Activated CD8-positive, alpha-beta T cell treated with anti-CD3 and anti-CD28 coated beads for 36 hours (primary cell): Measurements from ENCODE around the gene OBI1. TPM values are rescaled to one million over a fixed set of nuclear protein-coding genes. Genes with fewer than 3 reads are reported as not detected.

ENCODE experiments used
- ATAC-seq: fragments of 200-7000 bp; cut with Tn5 transposase; one replicate; pipeline ENCODE4 v1.10.0; 2021; ENCODE audit warnings: mild to moderate bottlenecking, moderate library complexity
- CTCF ChIA-PET: fragments of 350-600 bp; sonication (Branson Sonifier 250); formaldehyde crosslinking; loops from one replicate; lab custom pipeline; 2021; ENCODE audit warnings: antibody characterized with exemption; lab: Charles Lee
- POLR2A ChIA-PET: fragments of 350-600 bp; sonication (Branson Sonifier 250); formaldehyde crosslinking; loops from one replicate; lab custom pipeline; 2021; ENCODE audit warnings: antibody characterized with exemption; lab: Charles Lee
- DNase-seq: peaks from one replicate; pipeline ENCODE4 v3.0.0-alpha.2; 2020
- H3K27ac Mint-ChIP-seq: one replicate; pipeline ENCODE4 v1.8.0; 2021; ENCODE audit warnings: mild to moderate bottlenecking, mixed read lengths
- H3K27me3 Mint-ChIP-seq: one replicate; pipeline ENCODE4 v1.8.0; 2021; ENCODE audit warnings: mixed read lengths
- H3K36me3 Mint-ChIP-seq: one replicate; pipeline ENCODE4 v1.8.0; 2021; ENCODE audit warnings: low read depth, mixed read lengths
- H3K4me1 Mint-ChIP-seq: one replicate; pipeline ENCODE4 v1.8.0; 2021; ENCODE audit warnings: low read depth, mixed read lengths
- H3K4me3 Mint-ChIP-seq: one replicate; pipeline ENCODE4 v1.8.0; 2021; ENCODE audit warnings: mild to moderate bottlenecking, moderate library complexity, mixed read lengths
- H3K9me3 Mint-ChIP-seq: one replicate; pipeline ENCODE4 v1.8.0; 2021; ENCODE audit warnings: mixed read lengths
- CTCF ChIP-seq: fragments of 200-600 bp; IDR thresholded peaks from one replicate; pipeline ENCODE4 v1.8.0; 2022; ENCODE audit warnings: antibody characterized with exemption, mild to moderate bottlenecking
- intact Hi-C: fragments of 100-400 bp; cut with micrococcal nuclease; formaldehyde crosslinking; loops from one replicate; pipeline ENCODE4 v1.10.0; 2022
- total RNA-seq, 2 experiments: library from RNA; stranded (reverse); gene quantifications; one replicate each; pipeline ENCODE4 v1.2.3, GENCODE V29; 2021

Gene OBI1
- total RNA-seq, 2 experiments from 2014 or later = 17.5 to 19.1 TPM

GRCh38 chr13:78631077-78631476, 27.9 kb downstream of the OBI1 start:
- no peak overlapping the region for H3K27ac Mint-ChIP-seq
- ChIA-PET POLR2A (no interaction called here), CTCF (no interaction called here)
- no peak for TF ChIP-seq CTCF
- H3K4me3 Mint-ChIP-seq = no peak overlapping the region
- no peaks in the 10 kb centered on the region for H3K27me3 Mint-ChIP-seq
- intact Hi-C loops = no loop called here
- no peak for ATAC-seq
- peaks cover 72% of the 10 kb centered on the region for H3K36me3 Mint-ChIP-seq
- H3K9me3 Mint-ChIP-seq = no peaks in the 10 kb centered on the region
- DNase-seq = no peak
- H3K4me1 Mint-ChIP-seq = peaks cover 4% of the 10 kb centered on the region

DNA sequence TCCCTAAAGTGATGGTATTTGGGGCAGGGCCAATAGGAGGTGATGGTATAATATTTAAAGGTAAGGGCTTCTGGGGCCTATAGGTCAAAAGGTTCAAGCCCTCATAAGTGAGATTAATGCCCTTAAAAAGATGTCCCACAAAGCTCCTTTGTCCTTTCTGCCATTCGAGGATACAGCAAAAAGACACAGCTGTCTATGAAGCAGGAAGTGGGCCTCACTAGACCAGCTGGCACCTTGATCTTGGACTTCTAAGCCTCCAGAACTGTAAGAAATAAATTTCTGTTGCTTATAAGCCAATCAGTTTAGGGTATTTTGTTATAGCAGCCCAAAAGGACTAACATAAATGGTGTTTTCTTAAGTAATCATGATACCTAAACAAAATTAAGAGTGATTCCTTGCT, 28.4 kb downstream of the OBI1 start:
- H3K9me3 Mint-ChIP-seq = no peaks in the 10 kb centered on the region
- intact Hi-C loops = no loop called here
- H3K4me1 Mint-ChIP-seq = peaks cover 8% of the 10 kb centered on the region
- TF ChIP-seq CTCF = no peak
- ATAC-seq (no peak), DNase-seq (no peak)
- no peak overlapping the region for H3K4me3 Mint-ChIP-seq
- H3K36me3 Mint-ChIP-seq = peaks cover 75% of the 10 kb centered on the region
- CTCF ChIA-PET = interaction anchor here (1.6 kb wide), 1 partner anchor 10 kb away, joined by 3 read pairs; no protein-coding TSS in a partner anchor
- POLR2A ChIA-PET = no interaction called here
- H3K27me3 Mint-ChIP-seq = no peaks in the 10 kb centered on the region
- no peak overlapping the region for H3K27ac Mint-ChIP-seq

DNA sequence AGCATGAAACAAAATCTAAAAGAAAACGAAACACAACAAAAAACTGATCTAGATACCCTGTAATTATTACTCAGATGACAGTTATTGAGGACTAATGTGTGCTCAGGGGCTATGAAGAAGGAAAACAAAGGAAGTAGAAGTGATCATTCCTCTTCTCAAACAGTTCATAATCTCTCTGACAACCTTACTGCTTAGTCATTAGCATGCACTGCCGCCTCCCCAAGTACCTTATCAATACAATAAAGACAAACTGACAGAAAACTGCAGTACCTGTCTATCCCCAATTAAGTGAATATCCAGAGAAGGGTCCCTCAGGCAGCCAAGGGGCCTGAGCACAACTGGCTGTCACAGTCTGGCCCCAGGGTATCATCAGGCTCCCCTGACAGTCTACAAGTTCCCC, 33.6 kb downstream of the OBI1 start:
- H3K36me3 Mint-ChIP-seq = peaks cover 59% of the 10 kb centered on the region

DNA sequence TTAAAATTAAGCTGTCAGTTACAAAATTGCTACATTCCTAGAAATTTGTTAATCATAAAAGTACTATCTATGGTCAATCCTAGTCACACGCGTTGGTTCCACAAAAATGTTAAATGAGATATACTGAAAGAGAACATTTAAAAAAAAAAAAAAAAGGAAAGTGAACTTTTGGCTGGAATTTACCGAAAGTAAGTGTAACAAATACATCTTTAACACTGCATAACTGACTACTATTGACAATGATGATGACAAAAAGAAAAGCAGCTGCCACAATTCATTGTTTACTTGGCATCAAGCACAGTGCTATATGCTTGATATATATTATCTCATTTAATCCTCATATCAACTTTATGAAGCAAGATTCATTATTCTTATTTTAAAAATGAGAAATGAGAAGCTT, 35.8 kb downstream of the OBI1 start:
- ChIA-PET CTCF (no interaction called here), POLR2A (no interaction called here)
- no peak for DNase-seq
- no peak for ATAC-seq
- Mint-ChIP-seq H3K27ac (no peak overlapping the region), H3K9me3 (no peaks in the 10 kb centered on the region), H3K27me3 (no peaks in the 10 kb centered on the region), H3K36me3 (peaks cover 55% of the 10 kb centered on the region), H3K4me1 (peaks cover 5% of the 10 kb centered on the region), H3K4me3 (no peak overlapping the region)
- no peak for TF ChIP-seq CTCF
- intact Hi-C loops = no loop called here

More for the DNA sequence above, 33.6 kb downstream of the OBI1 start:
- Mint-ChIP-seq H3K4me3 (no peak overlapping the region), H3K27ac (no peak overlapping the region), H3K27me3 (no peaks in the 10 kb centered on the region), H3K4me1 (peaks cover 5% of the 10 kb centered on the region), H3K9me3 (no peaks in the 10 kb centered on the region)
- intact Hi-C loops = no loop called here
- DNase-seq (no peak), ATAC-seq (no peak)
- ChIA-PET POLR2A (no interaction called here), CTCF (no interaction called here)
- TF ChIP-seq CTCF = no peak

GRCh38 chr13:78620936-78621470, 38.0 kb downstream of the OBI1 start:
- H3K27me3 Mint-ChIP-seq = no peaks in the 10 kb centered on the region
- H3K9me3 Mint-ChIP-seq = no peaks in the 10 kb centered on the region
- no peak overlapping the region for H3K27ac Mint-ChIP-seq
- ChIA-PET CTCF (interaction anchor here (0.8 to 1.4 kb wide), 4 partner anchors 10 to 35 kb away, joined by 3 read pairs; no protein-coding TSS in a partner anchor), POLR2A (interaction anchor here (0.6 kb wide), 1 partner anchor 16 kb away, joined by 3 read pairs; no protein-coding TSS in a partner anchor)
- peaks cover 3% of the 10 kb centered on the region for H3K4me1 Mint-ChIP-seq
- ATAC-seq (no peak), DNase-seq (no peak)
- H3K36me3 Mint-ChIP-seq = peaks cover 58% of the 10 kb centered on the region
- intact Hi-C loops = no loop called here
- no peak overlapping the region for H3K4me3 Mint-ChIP-seq
- no peak for TF ChIP-seq CTCF
